ENCODE measurements around the gene SHH.

DNA sequence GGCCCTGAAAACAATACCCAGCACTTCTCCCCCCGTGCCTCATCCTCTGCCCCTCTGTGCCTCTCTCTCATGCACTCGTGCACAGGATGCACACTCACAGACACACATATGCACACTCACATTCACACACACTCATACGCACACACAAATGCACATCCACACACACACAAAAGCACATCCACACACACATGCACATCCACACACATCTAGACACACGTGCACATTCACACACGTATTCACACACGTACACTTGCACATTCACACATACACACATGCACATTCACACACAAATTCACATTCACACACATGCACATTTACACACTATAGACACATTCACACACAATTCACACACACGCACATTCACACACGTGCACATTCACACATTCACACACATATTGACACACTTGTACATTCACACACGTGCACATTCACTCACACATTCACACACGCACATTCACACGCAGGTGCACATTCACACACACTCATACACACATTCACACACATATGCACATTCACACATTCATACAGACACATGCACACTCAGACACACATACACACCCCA is 19.2 kb downstream of the SHH start:
- TF ChIP-seq FOXP2 (optimal IDR thresholded peaks at IDR 0.05; ENCODE audit: control extremely low read depth, extremely low read length, insufficient read depth) (no peak), EZH2 (IDR thresholded peaks at IDR 0.05) (no peak)
